ENCODE results near the gene FKBP1A.
"Not testable (repeated sequence)": the region's sequence is repeated elsewhere in the genome, so short reads cannot be mapped to it uniquely, and the experiment has no call there.

The FKBP1A gene

GRCh38 chr20:1363522-1363921 is 29.3 kb downstream of the FKBP1A start:
- DNase-seq (ENCODE audit: low spot score) = no peak

- no peak for DNase-seq (ENCODE audit: low spot score)
Measured at GRCh38 chr20:1362484-1362883, 30.4 kb downstream of the FKBP1A start.

- no peak for DNase-seq (ENCODE audit: low spot score)
Measured at GRCh38 chr20:1360094-1360846, 32.6 kb downstream of the FKBP1A start.

GRCh38 chr20:1357921-1358671 is 34.8 kb downstream of the FKBP1A start:
- DNase-seq (ENCODE audit: low spot score) = no peak

GRCh38 chr20:1353956-1354355 is 38.9 kb downstream of the FKBP1A start:
- DNase-seq (ENCODE audit: low spot score) = no peak

GRCh38 chr20:1346315-1346969 is 46.4 kb downstream of the FKBP1A start:
- DNase-seq (ENCODE audit: low spot score) = no peak

GRCh38 chr20:1345756-1346093 is 47.1 kb downstream of the FKBP1A start:
- DNase-seq (ENCODE audit: low spot score) = no peak

GRCh38 chr20:1345030-1345755 is 47.7 kb downstream of the FKBP1A start:
- DNase-seq (ENCODE audit: low spot score) = no peak

GRCh38 chr20:1343446-1344124 is 49.3 kb downstream of the FKBP1A start:
- not testable (repeated sequence) for DNase-seq (ENCODE audit: low spot score)

- peak; percentile 48 for DNase-seq (ENCODE audit: low spot score)
Measured at GRCh38 chr20:1341561-1342265, 51.1 kb downstream of the FKBP1A start.

GRCh38 chr20:1338801-1339200 is 54.1 kb downstream of the FKBP1A start:
- no peak for DNase-seq (ENCODE audit: low spot score)

- no peak for DNase-seq (ENCODE audit: low spot score)
Measured at GRCh38 chr20:1338096-1338495, 54.8 kb downstream of the FKBP1A start.

- DNase-seq (ENCODE audit: low spot score) = no peak
Measured at GRCh38 chr20:1337441-1337840, 55.4 kb downstream of the FKBP1A start.

GRCh38 chr20:1336699-1337367 is 56.0 kb downstream of the FKBP1A start:
- DNase-seq (ENCODE audit: low spot score) = no peak

GRCh38 chr20:1335961-1336698 is 56.7 kb downstream of the FKBP1A start:
- no peak for DNase-seq (ENCODE audit: low spot score)

- DNase-seq (ENCODE audit: low spot score) = no peak
Measured at GRCh38 chr20:1334761-1335160, 58.1 kb downstream of the FKBP1A start.

- no peak for DNase-seq (ENCODE audit: low spot score)
Measured at GRCh38 chr20:1334370-1334731, 58.5 kb downstream of the FKBP1A start.

- peak; percentile 0 for DNase-seq (ENCODE audit: low spot score)
Measured at GRCh38 chr20:1333462-1334369, 59.1 kb downstream of the FKBP1A start.

- peak; percentile 0 for DNase-seq (ENCODE audit: low spot score)
Measured at GRCh38 chr20:1332749-1333300, 60.0 kb downstream of the FKBP1A start.
